HepG2 (cell line): ENCODE data around the gene CSNK1D. TPM values are rescaled to one million over a fixed set of nuclear protein-coding genes. Genes with fewer than 3 reads are reported as not detected.
A peak's percentile ranks its signal among the peaks of the same experiment; 100 is the strongest.

Source experiments
- CAMTA2 ChIP-seq: sonication (generic); formaldehyde crosslinking; IDR thresholded peaks from 2 replicates; pipeline ENCODE4 v1.4.0; 2020; ENCODE audit warnings: mild to moderate bottlenecking, missing genetic modification reagents, borderline replicate concordance
- EHMT2 ChIP-seq: fragments of 200-600 bp; sonication (generic); IDR thresholded peaks from 2 replicates; pipeline ENCODE4 v1.7.0; 2017; ENCODE audit warnings: antibody characterized with exemption, low read depth, low read length, borderline replicate concordance
- HNRNPH1 ChIP-seq: fragments of 200-400 bp; formaldehyde crosslinking; optimal IDR thresholded peaks from 2 replicates; pipeline ENCODE3; 2017; ENCODE audit warnings: mild to moderate bottlenecking, low read depth, low read length
- NFAT5 ChIP-seq: sonication (generic); formaldehyde crosslinking; IDR thresholded peaks from 2 replicates; pipeline ENCODE4 v1.4.0; 2020; ENCODE audit warnings: missing genetic modification reagents
- PAWR ChIP-seq: sonication (generic); formaldehyde crosslinking; IDR thresholded peaks from 2 replicates; pipeline ENCODE4 v1.4.0; 2020; ENCODE audit warnings: missing genetic modification reagents, mild to moderate bottlenecking, borderline replicate concordance
- RAD51 ChIP-seq: fragments of 450-650 bp; IDR thresholded peaks from 2 replicates; pipeline ENCODE4 v1.6.1; 2016; ENCODE audit warnings: borderline replicate concordance
- RCOR2 ChIP-seq: IDR thresholded peaks from 2 replicates; pipeline ENCODE4 v1.6.1; 2016; ENCODE audit warnings: missing biosample characterization, missing genetic modification reagents
- RELA ChIP-seq: sonication (generic); formaldehyde crosslinking; IDR thresholded peaks from 2 replicates; pipeline ENCODE4 v1.4.0; 2020; ENCODE audit warnings: missing genetic modification reagents
- SNAPC2 ChIP-seq: sonication (generic); formaldehyde crosslinking; IDR thresholded peaks from 2 replicates; pipeline ENCODE4 v1.8.1; 2022; ENCODE audit warnings: mild to moderate bottlenecking, missing genetic modification reagents
- SRF ChIP-seq: IDR thresholded peaks from 2 replicates; pipeline ENCODE4 v1.6.1; 2011; ENCODE audit warnings: mild to moderate bottlenecking, low read depth, low read length, moderate library complexity
- TCF12 ChIP-seq, 2 experiments: fragments of 450-650 bp in 1 of 2; sonication (generic) in 1 of 2; formaldehyde crosslinking in 1 of 2; IDR thresholded peaks; 2 replicates each; pipeline versions ENCODE4 v1.6.1 to v1.8.0; 2017 to 2022; ENCODE audit warnings: antibody characterized with exemption in 1 of 2, mild to moderate bottlenecking in 1 of 2, missing genetic modification reagents in 1 of 2, moderate library complexity in 1 of 2
- ZBTB7B ChIP-seq: sonication (generic); formaldehyde crosslinking; IDR thresholded peaks from 2 replicates; pipeline ENCODE4 v1.4.0; 2020; ENCODE audit warnings: missing genetic modification reagents
- ZNF253 ChIP-seq: sonication (generic); formaldehyde crosslinking; IDR thresholded peaks from 2 replicates; pipeline ENCODE4 v1.8.0; 2022; ENCODE audit warnings: mild to moderate bottlenecking, missing genetic modification reagents, borderline replicate concordance
- ZNF362 ChIP-seq: sonication (generic); formaldehyde crosslinking; IDR thresholded peaks from 2 replicates; pipeline ENCODE4 v1.4.0; 2020; ENCODE audit warnings: missing genetic modification reagents, mild to moderate bottlenecking, borderline replicate concordance
- ZNF432 ChIP-seq: sonication (generic); formaldehyde crosslinking; IDR thresholded peaks from 2 replicates; pipeline ENCODE4 v1.5.0; 2020; ENCODE audit warnings: missing genetic modification reagents, mild to moderate bottlenecking, borderline replicate concordance
- ZNF570 ChIP-seq: sonication (generic); formaldehyde crosslinking; IDR thresholded peaks from 2 replicates; pipeline ENCODE4 v1.4.0; 2020; ENCODE audit warnings: mild to moderate bottlenecking, missing genetic modification reagents, borderline replicate concordance
- ZNF652 ChIP-seq: IDR thresholded peaks from 2 replicates; pipeline ENCODE4 v1.6.1; 2016; ENCODE audit warnings: low read depth, borderline replicate concordance
- polyA plus RNA-seq, 8 experiments: library from polyadenylated mRNA; depleted of rRNA in 3 of 8; stranded (reverse) in 7 of 8; unstranded in 1 of 8; fragments of >200 nt; fragmentation: Illumina TruSeq in 4 of 8; extraction: Trizol in 4 of 8; gene quantifications; 2 replicates each; pipeline versions ENCODE4 v1.2.1 to v1.2.3, GENCODE V29; 2011 to 2016; ENCODE audit warnings: low read depth in 4 of 8, missing spikeins in 1 of 8, mixed read lengths in 1 of 8; ENCODE audit not compliant: insufficient read depth in 1 of 8
- total RNA-seq, 5 experiments: library from RNA; depleted of rRNA; stranded (reverse); fragments of >200 nt; fragmentation: Illumina TruSeq; extraction: Trizol; gene quantifications; 2 replicates each; pipeline ENCODE4 v1.2.3, GENCODE V29; 2016; ENCODE audit warnings: low read depth in 1 of 5
- TF ChIP-seq, protein P1 (sequence below): sonication (generic); formaldehyde crosslinking; IDR thresholded peaks from 2 replicates; pipeline ENCODE4 v1.4.0; 2020; ENCODE audit warnings: missing genetic modification reagents, borderline replicate concordance

The CSNK1D gene
- total and polyA plus RNA-seq, 2 of the 13 experiments (the other 11 are each of a cell fraction or from before 2014, with no cell fraction given) = 31.5 to 128 TPM

- peak; percentile 98 for TF ChIP-seq SNAPC2 (CRISPR knock-in tag)
- peak; percentile 86 for TF ChIP-seq RCOR2 (CRISPR knock-in tag)
- TF ChIP-seq HNRNPH1 = peak; percentile 69
- no peak for TF ChIP-seq TCF12 (IDR thresholded peaks at IDR 0.05)
- TF ChIP-seq TCF12 (CRISPR knock-in tag; IDR thresholded peaks at IDR 0.05) = no peak
- TF ChIP-seq, protein P1, sequence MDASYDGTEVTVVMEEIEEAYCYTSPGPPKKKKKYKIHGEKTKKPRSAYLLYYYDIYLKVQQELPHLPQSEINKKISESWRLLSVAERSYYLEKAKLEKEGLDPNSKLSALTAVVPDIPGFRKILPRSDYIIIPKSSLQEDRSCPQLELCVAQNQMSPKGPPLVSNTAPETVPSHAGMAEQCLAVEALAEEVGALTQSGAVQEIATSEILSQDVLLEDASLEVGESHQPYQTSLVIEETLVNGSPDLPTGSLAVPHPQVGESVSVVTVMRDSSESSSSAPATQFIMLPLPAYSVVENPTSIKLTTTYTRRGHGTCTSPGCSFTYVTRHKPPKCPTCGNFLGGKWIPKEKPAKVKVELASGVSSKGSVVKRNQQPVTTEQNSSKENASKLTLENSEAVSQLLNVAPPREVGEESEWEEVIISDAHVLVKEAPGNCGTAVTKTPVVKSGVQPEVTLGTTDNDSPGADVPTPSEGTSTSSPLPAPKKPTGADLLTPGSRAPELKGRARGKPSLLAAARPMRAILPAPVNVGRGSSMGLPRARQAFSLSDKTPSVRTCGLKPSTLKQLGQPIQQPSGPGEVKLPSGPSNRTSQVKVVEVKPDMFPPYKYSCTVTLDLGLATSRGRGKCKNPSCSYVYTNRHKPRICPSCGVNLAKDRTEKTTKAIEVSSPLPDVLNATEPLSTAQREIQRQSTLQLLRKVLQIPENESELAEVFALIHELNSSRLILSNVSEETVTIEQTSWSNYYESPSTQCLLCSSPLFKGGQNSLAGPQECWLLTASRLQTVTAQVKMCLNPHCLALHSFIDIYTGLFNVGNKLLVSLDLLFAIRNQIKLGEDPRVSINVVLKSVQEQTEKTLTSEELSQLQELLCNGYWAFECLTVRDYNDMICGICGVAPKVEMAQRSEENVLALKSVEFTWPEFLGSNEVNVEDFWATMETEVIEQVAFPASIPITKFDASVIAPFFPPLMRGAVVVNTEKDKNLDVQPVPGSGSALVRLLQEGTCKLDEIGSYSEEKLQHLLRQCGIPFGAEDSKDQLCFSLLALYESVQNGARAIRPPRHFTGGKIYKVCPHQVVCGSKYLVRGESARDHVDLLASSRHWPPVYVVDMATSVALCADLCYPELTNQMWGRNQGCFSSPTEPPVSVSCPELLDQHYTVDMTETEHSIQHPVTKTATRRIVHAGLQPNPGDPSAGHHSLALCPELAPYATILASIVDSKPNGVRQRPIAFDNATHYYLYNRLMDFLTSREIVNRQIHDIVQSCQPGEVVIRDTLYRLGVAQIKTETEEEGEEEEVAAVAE (CRISPR knock-in tag) = peak; percentile 78
- TF ChIP-seq ZNF570 = peak; percentile 89; the same call in 1 of the 2 replicates
- peak; percentile 43; the same call in 1 of the 2 replicates for TF ChIP-seq ZNF362
- TF ChIP-seq PAWR (CRISPR knock-in tag) = peak; percentile 61; the same call in 1 of the 2 replicates
- no peak for TF ChIP-seq EHMT2
- TF ChIP-seq ZNF432 = no peak
- peak; percentile 51; the same call in 1 of the 2 replicates for TF ChIP-seq ZNF652 (CRISPR knock-in tag)
- TF ChIP-seq RELA (CRISPR knock-in tag) = peak; percentile 82; the same call in 1 of the 2 replicates
- TF ChIP-seq SRF = no peak
- TF ChIP-seq CAMTA2 (CRISPR knock-in tag) = 0 out of 2 replicates have a peak, but pooled peaks have one; percentile 0
- TF ChIP-seq ZNF253 = peak; percentile 93
- TF ChIP-seq RAD51 = no peak
- peak; percentile 96 for TF ChIP-seq ZBTB7B
- peak; percentile 95 for TF ChIP-seq NFAT5 (CRISPR knock-in tag)
Observed at GRCh38 chr17:82236142-82236971, 37.1 kb downstream of the CSNK1D start (continued).
